Spleen (tissue), 11 donors: ENCODE results near the gene ALS2CL. TPM values are rescaled to one million over a fixed set of nuclear protein-coding genes. Genes with fewer than 3 reads are reported as not detected.

Source experiments
- DNase-seq: peaks from one replicate; pipeline ENCODE4 v3.0.0-alpha.2; 2020
- H3K27ac ChIP-seq, 8 donors: fragments of 200-600 bp; sonication (generic) in 7 of 8; 1 replicate in 4 of 8; 2 replicates in 4 of 8; pipeline versions ENCODE4 v1.5.0 to v1.8.0; 2016 to 2021; ENCODE audit warnings: inconsistent platforms in 4 of 8, mild to moderate bottlenecking in 4 of 8, moderate library complexity in 1 of 8
- H3K27me3 ChIP-seq, 7 donors: fragments of 200-600 bp; sonication (generic) in 6 of 7; replicated peaks in 1 of 7; 1 replicate in 4 of 7; 2 replicates in 3 of 7; pipeline versions ENCODE4 v1.5.0 to v1.8.0; 2016 to 2021; ENCODE audit warnings: inconsistent platforms in 3 of 7, mild to moderate bottlenecking in 1 of 7
- H3K36me3 ChIP-seq, 6 donors: fragments of 200-600 bp; sonication (generic) in 5 of 6; 1 replicate in 4 of 6; 2 replicates in 2 of 6; pipeline versions ENCODE4 v1.5.0 to v1.8.0; 2016 to 2021; ENCODE audit warnings: inconsistent platforms in 2 of 6
- H3K4me1 ChIP-seq, 6 donors: fragments of 200-600 bp; sonication (generic) in 5 of 6; 1 replicate in 3 of 6; 2 replicates in 3 of 6; pipeline versions ENCODE4 v1.5.0 to v1.8.0; 2016 to 2021; ENCODE audit warnings: inconsistent platforms in 3 of 6
- H3K4me3 ChIP-seq, 8 donors: fragments of 200-600 bp; sonication (generic) in 7 of 8; 1 replicate in 4 of 8; 2 replicates in 4 of 8; pipeline versions ENCODE4 v1.5.0 to v1.8.0; 2016 to 2021; ENCODE audit warnings: inconsistent platforms in 4 of 8, mild to moderate bottlenecking in 4 of 8, moderate library complexity in 2 of 8
- H3K9me3 ChIP-seq, 8 donors: fragments of 200-600 bp; sonication (generic) in 7 of 8; 1 replicate in 4 of 8; 2 replicates in 4 of 8; pipeline versions ENCODE4 v1.5.0 to v1.8.0; 2016 to 2021; ENCODE audit warnings: inconsistent platforms in 4 of 8
- CTCF ChIP-seq, 11 experiments: fragments of 200-600 bp in 7 of 11; fragments of 450-650 bp in 4 of 11; sonication (generic) in 4 of 11; IDR thresholded peaks in 8 of 11; conservative IDR thresholded peaks in 3 of 11; 1 replicate in 7 of 11; 2 replicates in 4 of 11; pipeline versions ENCODE4 v1.4.0 to v1.8.0; 2016 to 2021; ENCODE audit warnings: antibody characterized with exemption in 11 of 11, inconsistent platforms in 4 of 11, mild to moderate bottlenecking in 1 of 11
- POLR2A ChIP-seq, 3 donors: fragments of 450-650 bp; IDR thresholded peaks; one replicate each; pipeline ENCODE4 v1.5.1; 2017; ENCODE audit warnings: antibody characterized with exemption in 3 of 3, mild to moderate bottlenecking in 1 of 3
- POLR2AphosphoS5 ChIP-seq, 3 donors: sonication (generic); formaldehyde crosslinking; IDR thresholded peaks; one replicate each; pipeline ENCODE4 v1.5.1; 2017; ENCODE audit warnings: antibody characterized with exemption in 3 of 3
- WGBS, 5 donors: extraction: QIAGEN DNeasy Blood & Tissue Kit in 3 of 5; methylation state at CpG; one replicate each; pipeline versions ENCODE4 v1.1.5 to v1.1.7; 2013 to 2018; 5-methylcytosine and 5-hydroxymethylcytosine counted together
- intact Hi-C: fragments of 100-400 bp; cut with DNase I; formaldehyde crosslinking; loops from one replicate; pipeline ENCODE4 v1.15.0; 2023; ENCODE audit warnings: low total_unique reads
- polyA plus RNA-seq, 3 donors: library from polyadenylated mRNA; stranded (reverse); fragments of 200-250 nt; gene quantifications; one replicate each; pipeline ENCODE4 v1.2.1, GENCODE V29; 2013
- total RNA-seq, 7 donors: library from RNA; depleted of rRNA in 3 of 7; stranded (reverse); fragments of >200 nt in 3 of 7; fragmentation: NEBNext Ultra II Directional in 4 of 7; extraction: Animal tissue kit (Norgen Biotek cat#: 25700) in 4 of 7; gene quantifications; one replicate each; pipeline versions ENCODE4 v1.1.0 to v1.2.1, GENCODE V29; 2016 to 2021
- donor health status: healthy with polysubstance abuse.
- donor health status: DM: no; HTN: no; CAD: no; lungs with moderate emphysema.
- donor health status: DM: no; HTN: no; CAD: no.
- donor health status: Bipolar disorder and iron deficiency.
- donor health status: healthy.
- donor health status: DM: no; HTN: no; CAD: no.
- donor health status: DM: yes; HTN: yes; CAD: no.

Gene ALS2CL
- total and polyA plus RNA-seq, 10 donors: 7.9 to 61.2 (median 31.9) TPM

- Histone ChIP-seq H3K27ac (no peak overlapping the region), H3K36me3 (no peaks in the 10 kb centered on the region), H3K27me3 (peaks cover 0 to 3% (median 0%) of the 10 kb centered on the region in 7 donors), H3K4me1 (no peaks in the 10 kb centered on the region), H3K4me3 (no peak overlapping the region), H3K9me3 (peaks cover 0 to 27% (median 19%) of the 10 kb centered on the region in 8 donors)
- TF ChIP-seq POLR2A (IDR thresholded peaks at IDR 0.05) (no peak), CTCF (IDR thresholded peaks at IDR 0.05 in 8 of 11, conservative IDR thresholded peaks at IDR 0.05 in 3 of 11) (no peak), POLR2AphosphoS5 (IDR thresholded peaks at IDR 0.05) (no peak)
- WGBS, 5 donors: 65 to 82% (median 68%) methylated on average over 3 of the region's 3 CpGs
- DNase-seq: no peak
- intact Hi-C loops: no loop called here
Observed at GRCh38 chr3:46640927-46641326, 52.6 kb downstream of the ALS2CL start.

GRCh38 chr3:46639221-46639620 lies 54.3 kb downstream of the ALS2CL start:
- intact Hi-C loops: no loop called here
- Histone ChIP-seq H3K4me3 (no peak overlapping the region), H3K27me3 (peaks cover 0 to 3% (median 0%) of the 10 kb centered on the region in 7 donors), H3K36me3 (no peaks in the 10 kb centered on the region), H3K9me3 (peaks cover 0 to 27% (median 19%) of the 10 kb centered on the region in 8 donors), H3K27ac (no peak overlapping the region), H3K4me1 (peaks cover 0 to 14% (median 5%) of the 10 kb centered on the region in 6 donors)
- no peak for DNase-seq
- TF ChIP-seq POLR2A (IDR thresholded peaks at IDR 0.05): no peak
- no peak for TF ChIP-seq POLR2AphosphoS5 (IDR thresholded peaks at IDR 0.05)
- TF ChIP-seq CTCF (IDR thresholded peaks at IDR 0.05 in 8 of 11, conservative IDR thresholded peaks at IDR 0.05 in 3 of 11): no peak

GRCh38 chr3:46634856-46635255 lies 58.6 kb downstream of the ALS2CL start:
- TF ChIP-seq CTCF (IDR thresholded peaks at IDR 0.05 in 8 of 11, conservative IDR thresholded peaks at IDR 0.05 in 3 of 11) (no peak), POLR2AphosphoS5 (IDR thresholded peaks at IDR 0.05) (peak in 2 of 3 donors; percentile 71 to 76), POLR2A (IDR thresholded peaks at IDR 0.05) (no peak)
- intact Hi-C loops: no loop called here

GRCh38 chr3:46632792-46633191 lies 60.7 kb downstream of the ALS2CL start:
- Histone ChIP-seq H3K4me1 (peaks cover 9 to 55% (median 29%) of the 10 kb centered on the region in 6 donors), H3K36me3 (no peaks in the 10 kb centered on the region), H3K9me3 (no peaks in the 10 kb centered on the region), H3K27ac (no peak overlapping the region), H3K4me3 (no peak overlapping the region), H3K27me3 (no peaks in the 10 kb centered on the region)
- no peak for DNase-seq
- 66 to 86% (median 79%) methylated on average over 1 of the region's 1 CpG for WGBS, 5 donors
- peak in 1 of 3 donors; percentile 13 for TF ChIP-seq POLR2AphosphoS5 (IDR thresholded peaks at IDR 0.05)
- peak in 6 of 11 experiments; percentile 8 to 29 (median 16) for TF ChIP-seq CTCF (IDR thresholded peaks at IDR 0.05 in 8 of 11, conservative IDR thresholded peaks at IDR 0.05 in 3 of 11)
- no peak for TF ChIP-seq POLR2A (IDR thresholded peaks at IDR 0.05)
- intact Hi-C loops: no loop called here

More at GRCh38 chr3:46634856-46635255, 58.6 kb downstream of the ALS2CL start:
- Histone ChIP-seq H3K4me1 (peaks cover 9 to 37% (median 20%) of the 10 kb centered on the region in 6 donors), H3K27ac (peak overlapping the region in 7 of 8 donors; percentile 42 to 74 (median 55)), H3K4me3 (no peak overlapping the region), H3K27me3 (no peaks in the 10 kb centered on the region), H3K36me3 (no peaks in the 10 kb centered on the region), H3K9me3 (peaks cover 0 to 9% (median 4%) of the 10 kb centered on the region in 8 donors)
- 29 to 46% (median 43%) methylated on average over 3 of the region's 3 CpGs for WGBS, 5 donors
- DNase-seq: peak; percentile 82
